Measurements from ENCODE around the gene ITGB7. TPM values are rescaled to one million over a fixed set of nuclear protein-coding genes. Genes with fewer than 3 reads are reported as not detected.

The ITGB7 gene
- total and polyA plus RNA-seq, 2 of the 4 experiments (the other 2 are of a cell fraction), result 0.18 to 0.44 TPM

DNA sequence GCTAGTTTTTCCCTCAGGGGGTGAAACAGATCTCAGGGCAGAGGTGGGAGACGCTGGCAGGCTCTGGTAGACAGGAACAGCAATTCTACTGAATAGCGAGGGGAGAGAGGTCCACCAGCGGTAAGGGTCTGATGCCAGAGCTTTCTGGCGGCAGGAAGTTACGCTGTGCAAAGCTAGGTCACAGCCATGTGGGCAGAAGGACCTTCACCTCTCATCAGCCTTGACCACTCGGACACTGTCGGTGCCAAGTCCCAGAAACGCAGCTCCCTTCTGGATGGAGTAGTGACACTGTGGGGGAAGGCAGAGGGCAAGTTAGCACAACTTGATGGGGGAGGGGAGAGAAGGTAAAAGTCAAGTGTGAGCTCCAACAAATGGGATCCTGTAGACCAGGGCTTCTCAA, 36.8 kb downstream of the ITGB7 start:
- Histone ChIP-seq H2AK5ac (ENCODE audit: low read depth, low read length) (no peak overlapping the region), H2BK120ac (ENCODE audit: low read depth, low read length) (no peak overlapping the region), H3K4me2 (ENCODE audit: low read depth, low read length) (no peak overlapping the region), H4K8ac (ENCODE audit: low read depth in 2 of 2, low read length in 2 of 2) (no peak overlapping the region), H3K9ac (ENCODE audit: low read depth, low read length) (no peak overlapping the region), H3K4me1 (ENCODE audit: control insufficient read depth, insufficient read depth, low read length) (peaks cover 19% of the 10 kb centered on the region), H3K4ac (ENCODE audit: low read depth, low read length) (no peak overlapping the region), H4K5ac (ENCODE audit: low read depth, low read length) (no peak overlapping the region), H3K9me1 (ENCODE audit: insufficient read depth, low read length) (peaks cover 22% of the 10 kb centered on the region), H3K27ac (ENCODE audit: insufficient read depth, low read length) (no peak overlapping the region), H3K36me3 (ENCODE audit: control insufficient read depth, insufficient read depth, low read length) (peaks cover 22% of the 10 kb centered on the region), H4K91ac (ENCODE audit: insufficient read depth, low read depth, low read length) (no peak overlapping the region), H3K18ac (ENCODE audit: low read depth, low read length) (no peak overlapping the region), H3K79me1 (ENCODE audit: low read depth in 1 of 2, low read length in 2 of 2) (peaks cover 0 to 24% of the 10 kb centered on the region in 2 experiments; a peak in 2 of 4 replicates), H3K14ac (replicated peaks; ENCODE audit: low read depth, low read length) (no peak overlapping the region), H2BK5ac (ENCODE audit: low read depth, low read length, poor library complexity, severe bottlenecking) (no peak overlapping the region), H2BK15ac (ENCODE audit: low read depth, low read length) (no peak overlapping the region), H3K56ac (ENCODE audit: extremely low read depth, insufficient read depth, low read length) (no peak overlapping the region), H3K9me3 (ENCODE audit: control insufficient read depth, insufficient read depth, low read length) (no peaks in the 10 kb centered on the region), H2BK20ac (ENCODE audit: low read depth, low read length) (no peak overlapping the region), H3K27me3 (ENCODE audit: control insufficient read depth, insufficient read depth, low read length) (no peaks in the 10 kb centered on the region), H3K23ac (ENCODE audit: low read depth, low read length) (no peak overlapping the region), H2AFZ (replicated peaks; ENCODE audit: low read length, poor library complexity) (no peak overlapping the region), H2AK9ac (replicated peaks; ENCODE audit: low read depth, low read length, poor library complexity) (no peak overlapping the region), H3K4me3 (ENCODE audit: insufficient read depth, low read depth, low read length) (no peak overlapping the region), H4K20me1 (ENCODE audit: insufficient read depth, low read length) (no peaks in the 10 kb centered on the region)
- dilution Hi-C loops (cut with HindIII; ENCODE audit: low sequenced_read_pairs, unreplicated experiment) (no loop called here), intact Hi-C loops (cut with micrococcal nuclease) (no loop called here), in situ Hi-C loops (cut with MboI; ENCODE audit: low sequenced_read_pairs) (no loop called here)
- ATAC-seq (ENCODE audit: low read depth) (no peak), DNase-seq (no peak)
- CTCF ChIA-PET, result no interaction called here
- WGBS, 2 experiments (ENCODE audit: extremely low coverage in 2 of 2, insufficient read length in 1 of 2), result no CpG with 5 or more reads among the region's 8 CpGs
- BruUV-seq (replicated peaks), result no TSS peak
- no peak for TF ChIP-seq SMC3 (IDR thresholded peaks at IDR 0.05; ENCODE audit: low read depth, low read length)
- TF ChIP-seq MXI1 (IDR thresholded peaks at IDR 0.05; ENCODE audit: borderline replicate concordance, low read depth, low read length), result no peak
- TF ChIP-seq MAZ (IDR thresholded peaks at IDR 0.05; ENCODE audit: borderline replicate concordance, low read depth, low read length), result no peak
- TF ChIP-seq, protein P1, sequence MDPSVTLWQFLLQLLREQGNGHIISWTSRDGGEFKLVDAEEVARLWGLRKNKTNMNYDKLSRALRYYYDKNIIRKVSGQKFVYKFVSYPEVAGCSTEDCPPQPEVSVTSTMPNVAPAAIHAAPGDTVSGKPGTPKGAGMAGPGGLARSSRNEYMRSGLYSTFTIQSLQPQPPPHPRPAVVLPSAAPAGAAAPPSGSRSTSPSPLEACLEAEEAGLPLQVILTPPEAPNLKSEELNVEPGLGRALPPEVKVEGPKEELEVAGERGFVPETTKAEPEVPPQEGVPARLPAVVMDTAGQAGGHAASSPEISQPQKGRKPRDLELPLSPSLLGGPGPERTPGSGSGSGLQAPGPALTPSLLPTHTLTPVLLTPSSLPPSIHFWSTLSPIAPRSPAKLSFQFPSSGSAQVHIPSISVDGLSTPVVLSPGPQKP (IDR thresholded peaks at IDR 0.05; ENCODE audit: borderline replicate concordance, low read depth, low read length), result no peak
- TF ChIP-seq MAFK (IDR thresholded peaks at IDR 0.05; ENCODE audit: low read depth, low read length), result no peak
- TF ChIP-seq RAD21 (IDR thresholded peaks at IDR 0.05; ENCODE audit: low read length), result no peak
- TF ChIP-seq POLR2A (IDR thresholded peaks at IDR 0.05; ENCODE audit: low read depth, low read length), result no peak
- no peak for TF ChIP-seq FOS (IDR thresholded peaks at IDR 0.05; ENCODE audit: low read depth, low read length)
- TF ChIP-seq CHD1 (IDR thresholded peaks at IDR 0.05; ENCODE audit: low read depth, low read length), result no peak
- TF ChIP-seq RCOR1 (IDR thresholded peaks at IDR 0.05; ENCODE audit: insufficient replicate concordance, low read length), result no peak
- POLR2A ChIA-PET (ENCODE audit: unreplicated experiment), result no interaction called here
